Germinal center (tissue), 1 donor: ENCODE results near the gene RBM18.

Experiments used
- DNase-seq: peaks from one replicate; pipeline ENCODE4 v3.0.0; 2012; ENCODE audit warnings: mixed read lengths, low spot score

Gene RBM18

GRCh38 chr9:122204055-122204454 is 60.6 kb downstream of the RBM18 start:
- no peak for DNase-seq

- DNase-seq = no peak
Measured at GRCh38 chr9:122202111-122202510, 62.5 kb downstream of the RBM18 start.

GRCh38 chr9:122201641-122202040 is 63.0 kb downstream of the RBM18 start:
- DNase-seq = no peak

- DNase-seq = no peak
Measured at GRCh38 chr9:122200960-122201595, 63.6 kb downstream of the RBM18 start.

- DNase-seq = no peak
Measured at GRCh38 chr9:122197882-122198281, 66.8 kb downstream of the RBM18 start.

GRCh38 chr9:122197426-122197825 is 67.2 kb downstream of the RBM18 start:
- no peak for DNase-seq

- no peak for DNase-seq
Measured at GRCh38 chr9:122195875-122196274, 68.8 kb downstream of the RBM18 start.

- no peak for DNase-seq
Measured at GRCh38 chr9:122193651-122194050, 71.0 kb downstream of the RBM18 start.

- DNase-seq = no peak
Measured at GRCh38 chr9:122192914-122193525, 71.6 kb downstream of the RBM18 start.

- DNase-seq = no peak
Measured at GRCh38 chr9:122192261-122192875, 72.3 kb downstream of the RBM18 start.

- no peak for DNase-seq
Measured at GRCh38 chr9:122191584-122191983, 73.1 kb downstream of the RBM18 start.

- no peak for DNase-seq
Measured at GRCh38 chr9:122190597-122191381, 73.9 kb downstream of the RBM18 start.

- no peak for DNase-seq
Measured at GRCh38 chr9:122188369-122188768, 76.3 kb downstream of the RBM18 start.
